H1 (cell line): ENCODE results near the gene SPOCK1. TPM values are rescaled to one million over a fixed set of nuclear protein-coding genes. Genes with fewer than 3 reads are reported as not detected.

Experiments used
- CTCF ChIA-PET: fragments of 300-600 bp; sonication (Branson Sonifier 250); formaldehyde crosslinking; loops from one replicate; lab custom pipeline; 2021; ENCODE audit not compliant: partially characterized antibody; lab: Charles Lee
- POLR2A ChIA-PET: fragments of 300-600 bp; sonication (Branson Sonifier 250); formaldehyde crosslinking; loops from one replicate; lab custom pipeline; 2021; ENCODE audit warnings: inconsistent platforms; ENCODE audit not compliant: partially characterized antibody; lab: Charles Lee
- DNase-seq, 2 experiments: peaks; one replicate each; pipeline versions ENCODE4 v3.0.0 to v3.0.0-alpha.2; 2010 to 2022; ENCODE audit warnings: low spot score in 2 of 2, low read depth in 1 of 2, mixed read lengths in 1 of 2
- FAIRE-seq: peaks from 2 replicates; lab custom pipeline; 2011; peaks lifted over from hg19 to GRCh38; lab: Jason Lieb, UNC
- H2AFZ ChIP-seq: 2 replicates; pipeline ENCODE4 v1.8.1; 2012; ENCODE audit warnings: low read length, inconsistent platforms
- H2AK5ac ChIP-seq: 2 replicates; pipeline ENCODE4 v1.6.1; 2013; ENCODE audit warnings: low read depth, low read length
- H2BK120ac ChIP-seq: replicated peaks from 2 replicates; pipeline ENCODE3; 2013; ENCODE audit warnings: low read depth, low read length, inconsistent platforms
- H2BK12ac ChIP-seq: 2 replicates; pipeline ENCODE4 v1.6.1; 2013; ENCODE audit warnings: low read depth, low read length
- H2BK15ac ChIP-seq: 2 replicates; pipeline ENCODE4 v1.6.1; 2013; ENCODE audit warnings: low read length
- H2BK20ac ChIP-seq: 2 replicates; pipeline ENCODE4 v1.6.1; 2013; ENCODE audit warnings: low read length
- H2BK5ac ChIP-seq: 2 replicates; pipeline ENCODE4 v1.6.1; 2013; ENCODE audit warnings: low read depth, low read length
- H3K14ac ChIP-seq: 2 replicates; pipeline ENCODE4 v1.6.1; 2013; ENCODE audit warnings: inconsistent platforms; ENCODE audit not compliant: insufficient read length
- H3K18ac ChIP-seq: 2 replicates; pipeline ENCODE4 v1.6.1; 2013; ENCODE audit warnings: low read length; ENCODE audit errors: extremely low read depth
- H3K23ac ChIP-seq: 2 replicates; pipeline ENCODE4 v1.6.1; 2013; ENCODE audit warnings: inconsistent platforms; ENCODE audit not compliant: insufficient read length
- H3K23me2 ChIP-seq: 2 replicates; pipeline ENCODE4 v1.6.1; 2013; ENCODE audit warnings: low read depth, low read length
- H3K27ac ChIP-seq: 2 replicates; pipeline ENCODE4 v1.6.1; 2011; ENCODE audit warnings: low read depth, low read length, inconsistent platforms
- H3K27me3 ChIP-seq, 4 experiments: replicated peaks in 1 of 4; 1 replicate in 1 of 4; 2 replicates in 3 of 4; pipeline versions ENCODE4 v1.6.1 to v1.8.1; 2011 to 2013; ENCODE audit warnings: low read length in 3 of 4, mild to moderate bottlenecking in 3 of 4, inconsistent platforms in 2 of 4, mixed read lengths in 2 of 4, moderate library complexity in 1 of 4; ENCODE audit not compliant: control insufficient read depth in 3 of 4, insufficient read depth in 3 of 4; ENCODE audit errors: extremely low read depth in 1 of 4
- H3K36me3 ChIP-seq, 4 experiments: 2 replicates each; pipeline versions ENCODE4 v1.6.1 to v1.8.1; 2011 to 2013; ENCODE audit warnings: mild to moderate bottlenecking in 4 of 4, low read length in 3 of 4, moderate library complexity in 2 of 4, control low read depth in 1 of 4, inconsistent platforms in 1 of 4; ENCODE audit not compliant: insufficient read depth in 4 of 4, control insufficient read depth in 2 of 4
- H3K4ac ChIP-seq: replicated peaks from 2 replicates; pipeline ENCODE3; 2013; ENCODE audit warnings: low read length, low read depth, mixed read lengths, inconsistent platforms; ENCODE audit not compliant: insufficient read length
- H3K4me1 ChIP-seq, 4 experiments: replicated peaks in 1 of 4; 1 replicate in 1 of 4; 2 replicates in 3 of 4; pipeline versions ENCODE4 v1.6.1 to v1.8.1; 2011 to 2013; ENCODE audit warnings: low read length in 3 of 4, inconsistent platforms in 2 of 4, mixed read lengths in 1 of 4; ENCODE audit not compliant: insufficient read depth in 4 of 4, control insufficient read depth in 3 of 4
- H3K4me2 ChIP-seq, 2 experiments: 2 replicates each; pipeline versions ENCODE4 v1.6.1 to v1.8.1; 2011 to 2013; ENCODE audit warnings: low read depth in 2 of 2, low read length in 2 of 2, control low read depth in 1 of 2, inconsistent platforms in 1 of 2, mild to moderate bottlenecking in 1 of 2; ENCODE audit not compliant: insufficient read depth in 1 of 2
- H3K4me3 ChIP-seq, 4 experiments: fragments of 200-600, 300-600 bp in 1 of 4; sonication (generic), shearing (Covaris generic), sonication (Bioruptor Twin) in 1 of 4; 2 replicates each; pipeline versions ENCODE4 v1.5.1 to v1.8.1; 2011 to 2016; ENCODE audit warnings: low read length in 4 of 4, low read depth in 3 of 4, control low read depth in 2 of 4, inconsistent platforms in 2 of 4, mild to moderate bottlenecking in 2 of 4, mixed read lengths in 1 of 4, moderate library complexity in 1 of 4; ENCODE audit not compliant: insufficient read depth in 2 of 4; ENCODE audit errors: extremely low read depth in 1 of 4
- H3K56ac ChIP-seq: replicated peaks from 2 replicates; pipeline ENCODE3; 2013; ENCODE audit warnings: low read depth, mild to moderate bottlenecking, mixed read lengths, low read length, inconsistent platforms; ENCODE audit not compliant: insufficient read length
- H3K79me1 ChIP-seq: 2 replicates; pipeline ENCODE4 v1.6.1; 2013; ENCODE audit warnings: low read depth, low read length, control low read depth
- H3K79me2 ChIP-seq, 2 experiments: 2 replicates each; pipeline versions ENCODE4 v1.6.1 to v1.8.1; 2012 to 2013; ENCODE audit warnings: low read length in 2 of 2, mild to moderate bottlenecking in 2 of 2, inconsistent platforms in 1 of 2; ENCODE audit not compliant: insufficient read depth in 2 of 2, control insufficient read depth in 1 of 2
- H3K9ac ChIP-seq, 4 experiments: replicated peaks in 1 of 4; 1 replicate in 1 of 4; 2 replicates in 3 of 4; pipeline versions ENCODE4 v1.6.1 to v1.8.1; 2011 to 2013; ENCODE audit warnings: low read depth in 3 of 4, low read length in 3 of 4, control low read depth in 2 of 4, mild to moderate bottlenecking in 2 of 4, moderate library complexity in 2 of 4, inconsistent platforms in 1 of 4; ENCODE audit errors: extremely low read depth in 1 of 4
- H3K9me3 ChIP-seq, 2 experiments: 2 replicates each; pipeline versions ENCODE4 v1.6.1 to v1.8.1; 2012 to 2013; ENCODE audit warnings: mild to moderate bottlenecking in 2 of 2, moderate library complexity in 2 of 2, control low read depth in 1 of 2, inconsistent platforms in 1 of 2, low read depth in 1 of 2, low read length in 1 of 2, mixed read lengths in 1 of 2; ENCODE audit not compliant: insufficient read depth in 2 of 2
- H4K20me1 ChIP-seq, 2 experiments: replicated peaks in 1 of 2; 2 replicates each; pipeline versions ENCODE3 to v1.8.1; 2011 to 2013; ENCODE audit warnings: inconsistent platforms in 2 of 2, low read length in 2 of 2, mild to moderate bottlenecking in 1 of 2; ENCODE audit not compliant: insufficient read depth in 2 of 2, control insufficient read depth in 1 of 2
- H4K5ac ChIP-seq: 2 replicates; pipeline ENCODE4 v1.6.1; 2013; ENCODE audit warnings: low read length, low read depth, mixed read lengths, inconsistent platforms; ENCODE audit not compliant: insufficient read length
- H4K8ac ChIP-seq: 2 replicates; pipeline ENCODE4 v1.8.0; 2013; ENCODE audit warnings: mild to moderate bottlenecking, moderate library complexity, low read length, inconsistent platforms; ENCODE audit not compliant: insufficient read depth; ENCODE audit errors: extremely low read depth
- H4K91ac ChIP-seq: replicated peaks from 2 replicates; pipeline ENCODE3; 2013; ENCODE audit warnings: low read length, mixed read lengths, inconsistent platforms; ENCODE audit not compliant: insufficient read length
- SRF ChIP-seq: IDR thresholded peaks from 2 replicates; pipeline ENCODE4 v1.6.1; 2011; ENCODE audit warnings: mild to moderate bottlenecking, low read depth, low read length, moderate library complexity
- WGBS, 2 experiments: shearing (Covaris generic) in 1 of 2; methylation state at CpG; one replicate each; pipeline versions ENCODE4 v1.1.6 to v1.1.7; 2013 to 2015; ENCODE audit warnings: low lambda C conversion rate in 2 of 2, mixed read lengths in 2 of 2, inconsistent platforms in 1 of 2, low coverage in 1 of 2, missing lambda C conversion rate in 1 of 2; ENCODE audit not compliant: insufficient replicate concordance in 2 of 2, insufficient coverage in 1 of 2, insufficient read length in 1 of 2; ENCODE audit errors: extremely low coverage in 1 of 2, missing lambda C conversion rate in 1 of 2; 5-methylcytosine and 5-hydroxymethylcytosine counted together
- polyA plus RNA-seq, 7 experiments: library from polyadenylated mRNA; depleted of rRNA in 3 of 7; stranded (reverse) in 5 of 7; unstranded in 2 of 7; fragments of >200 nt in 5 of 7; fragments of 200-250 nt in 2 of 7; gene quantifications; 1 replicate in 5 of 7; 2 replicates in 1 of 7; 4 replicates in 1 of 7; pipeline versions ENCODE4 v1.2.1 to v1.2.3, GENCODE V29; 2011 to 2013; ENCODE audit warnings: missing spikeins in 2 of 7, mixed read lengths in 2 of 7
- total RNA-seq: library from RNA; stranded (reverse); fragmentation: NEBNext Ultra II Directional; extraction: Animal tissue kit (Norgen Biotek cat#: 25700); gene quantifications from 2 replicates; pipeline ENCODE4 v1.2.1, GENCODE V29; 2021

SPOCK1 gene
- total and polyA plus RNA-seq, 2 of the 8 experiments (the other 6 are each of a cell fraction or from before 2014, with no cell fraction given), result 6.9 to 18.1 TPM

- H3K4me1 ChIP-seq, result peaks cover 0 to 3% (median 0%) of the 10 kb centered on the region in 4 experiments; a peak in 1 of 7 replicates
- H2BK120ac ChIP-seq, result no peak overlapping the region
- no peak overlapping the region for H3K4ac ChIP-seq
- CTCF ChIA-PET, result no interaction called here
- H3K9me3 ChIP-seq, result no peaks in the 10 kb centered on the region
- no peak overlapping the region for H2BK20ac ChIP-seq
- H4K8ac ChIP-seq, result no peak overlapping the region
- no peaks in the 10 kb centered on the region for H3K79me2 ChIP-seq
- H3K18ac ChIP-seq, result no peak overlapping the region
- no peak for DNase-seq
- no peaks in the 10 kb centered on the region; a peak in 1 of 7 replicates for H3K27me3 ChIP-seq
- H3K23ac ChIP-seq, result no peak overlapping the region
- POLR2A ChIA-PET, result no interaction called here
- H4K5ac ChIP-seq, result no peak overlapping the region
- H2AK5ac ChIP-seq, result no peak overlapping the region
- no peak overlapping the region for H3K27ac ChIP-seq
- H2BK12ac ChIP-seq, result no peak overlapping the region
- FAIRE-seq, result no peak
- no peak for TF ChIP-seq SRF
- no peak overlapping the region for H2BK5ac ChIP-seq
- no peak overlapping the region for H3K9ac ChIP-seq
- H4K91ac ChIP-seq, result no peak overlapping the region
- no peak overlapping the region for H3K4me3 ChIP-seq
- H2BK15ac ChIP-seq, result no peak overlapping the region
- H3K23me2 ChIP-seq, result no peaks in the 10 kb centered on the region
- WGBS, 2 experiments, result 97% methylated on average over 2 of the region's 2 CpGs; no CpG with 5 or more reads in 1 of the 2 experiments
- H2AFZ ChIP-seq, result no peak overlapping the region
- H3K4me2 ChIP-seq, result no peak overlapping the region
- H3K56ac ChIP-seq, result no peak overlapping the region
- no peaks in the 10 kb centered on the region for H4K20me1 ChIP-seq
- no peaks in the 10 kb centered on the region for H3K79me1 ChIP-seq
- no peak overlapping the region for H3K14ac ChIP-seq
- H3K36me3 ChIP-seq, result no peaks in the 10 kb centered on the region
These were observed 253.7 kb downstream of the SPOCK1 start for GRCh38 chr5:137245438-137245837.
